HG03460 (cell line): ENCODE results near the gene PPM1H.
"Not testable (repeated sequence)": the region's sequence is repeated elsewhere in the genome, so short reads cannot be mapped to it uniquely, and the experiment has no call there.

Experiments
- ATAC-seq: cut with Tn5 transposase; IDR thresholded peaks from one replicate; pipeline ENCODE4 v1.9.1; 2021; ENCODE audit not compliant: unreplicated experiment

Gene PPM1H

GRCh38 chr12:62947364-62947763 is 12.4 kb upstream of the PPM1H start:
- ATAC-seq, result no peak

GRCh38 chr12:62943779-62944395 is 8.9 kb upstream of the PPM1H start:
- no peak for ATAC-seq

GRCh38 chr12:62942316-62942715 is 7.4 kb upstream of the PPM1H start:
- not testable (repeated sequence) for ATAC-seq

- ATAC-seq, result peak; percentile 31
These were observed 631 bp downstream of the PPM1H start for GRCh38 chr12:62934239-62934798.

GRCh38 chr12:62933602-62934238 is 1.2 kb downstream of the PPM1H start:
- no peak for ATAC-seq

GRCh38 chr12:62933220-62933601 is 1.7 kb downstream of the PPM1H start:
- ATAC-seq, result no peak

- ATAC-seq, result no peak
These were observed 3.5 kb downstream of the PPM1H start for GRCh38 chr12:62931477-62931876.

- no peak for ATAC-seq
These were observed 4.2 kb downstream of the PPM1H start for GRCh38 chr12:62930546-62931425.

GRCh38 chr12:62928632-62929031 is 6.3 kb downstream of the PPM1H start:
- no peak for ATAC-seq

GRCh38 chr12:62925680-62926079 is 9.3 kb downstream of the PPM1H start:
- ATAC-seq, result no peak

- ATAC-seq, result no peak
These were observed 10.9 kb downstream of the PPM1H start for GRCh38 chr12:62924084-62924483.

- ATAC-seq, result no peak
These were observed 12.4 kb downstream of the PPM1H start for GRCh38 chr12:62922539-62922938.

- no peak for ATAC-seq
These were observed 15.1 kb downstream of the PPM1H start for GRCh38 chr12:62919838-62920237.

- ATAC-seq, result no peak
These were observed 17.0 kb downstream of the PPM1H start for GRCh38 chr12:62917926-62918325.

GRCh38 chr12:62916632-62917425 is 18.1 kb downstream of the PPM1H start:
- ATAC-seq, result no peak

- no peak for ATAC-seq
These were observed 19.8 kb downstream of the PPM1H start for GRCh38 chr12:62915204-62915529.

GRCh38 chr12:62914443-62915203 is 20.3 kb downstream of the PPM1H start:
- ATAC-seq, result no peak

GRCh38 chr12:62913380-62913779 is 21.6 kb downstream of the PPM1H start:
- ATAC-seq, result no peak

GRCh38 chr12:62912644-62913043 is 22.3 kb downstream of the PPM1H start:
- no peak for ATAC-seq

GRCh38 chr12:62911286-62911685 is 23.7 kb downstream of the PPM1H start:
- ATAC-seq, result no peak
